ENCODE results near the gene CCT5.

DNA sequence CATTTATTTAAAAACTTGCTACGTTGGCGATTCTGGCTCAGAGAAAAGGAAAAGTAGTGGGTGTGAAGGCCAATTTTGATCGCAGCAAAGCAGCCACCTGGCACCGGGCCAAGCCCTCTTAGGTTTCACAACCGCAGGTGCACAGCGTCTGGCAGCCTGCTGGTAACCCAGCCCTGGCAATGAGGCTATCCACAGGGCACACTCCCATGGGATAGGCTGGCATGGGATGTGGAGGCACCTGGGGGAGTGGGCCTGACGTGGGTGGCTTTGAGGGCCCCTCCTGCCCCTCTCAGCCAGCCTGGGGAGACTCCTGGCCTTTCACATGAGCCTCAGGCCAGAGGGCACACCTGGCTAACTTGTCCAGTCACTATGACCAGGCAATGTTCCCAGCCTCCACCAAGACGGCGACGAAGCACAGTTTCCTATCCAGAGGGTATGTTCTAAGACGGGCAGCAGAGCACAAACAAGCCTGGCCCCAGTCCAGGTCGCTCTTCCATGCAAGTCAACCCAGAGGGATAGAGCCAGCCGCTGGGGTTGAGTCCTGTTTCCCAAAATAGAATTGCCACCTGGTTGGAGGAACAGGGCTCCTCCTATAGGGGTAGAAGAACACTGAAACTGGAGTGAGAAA is 38.6 kb downstream of the CCT5 start:
- TF ChIP-seq, protein P1, sequence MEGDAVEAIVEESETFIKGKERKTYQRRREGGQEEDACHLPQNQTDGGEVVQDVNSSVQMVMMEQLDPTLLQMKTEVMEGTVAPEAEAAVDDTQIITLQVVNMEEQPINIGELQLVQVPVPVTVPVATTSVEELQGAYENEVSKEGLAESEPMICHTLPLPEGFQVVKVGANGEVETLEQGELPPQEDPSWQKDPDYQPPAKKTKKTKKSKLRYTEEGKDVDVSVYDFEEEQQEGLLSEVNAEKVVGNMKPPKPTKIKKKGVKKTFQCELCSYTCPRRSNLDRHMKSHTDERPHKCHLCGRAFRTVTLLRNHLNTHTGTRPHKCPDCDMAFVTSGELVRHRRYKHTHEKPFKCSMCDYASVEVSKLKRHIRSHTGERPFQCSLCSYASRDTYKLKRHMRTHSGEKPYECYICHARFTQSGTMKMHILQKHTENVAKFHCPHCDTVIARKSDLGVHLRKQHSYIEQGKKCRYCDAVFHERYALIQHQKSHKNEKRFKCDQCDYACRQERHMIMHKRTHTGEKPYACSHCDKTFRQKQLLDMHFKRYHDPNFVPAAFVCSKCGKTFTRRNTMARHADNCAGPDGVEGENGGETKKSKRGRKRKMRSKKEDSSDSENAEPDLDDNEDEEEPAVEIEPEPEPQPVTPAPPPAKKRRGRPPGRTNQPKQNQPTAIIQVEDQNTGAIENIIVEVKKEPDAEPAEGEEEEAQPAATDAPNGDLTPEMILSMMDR (IDR thresholded peaks at IDR 0.05): no peak
- TF ChIP-seq EZH2 (IDR thresholded peaks at IDR 0.05; ENCODE audit: borderline replicate concordance, insufficient read depth, low read depth, low read length, poor library complexity, severe bottlenecking): no peak
